ENCODE measurements around the gene PARL.

GRCh38 chr3:183844606-183845005 lies 40.1 kb downstream of the PARL start:
- TF ChIP-seq GATA2 (IDR thresholded peaks at IDR 0.05; ENCODE audit: low read depth, low read length): no peak
- no peak for TF ChIP-seq GATA3 (IDR thresholded peaks at IDR 0.05; ENCODE audit: low read depth, low read length)
